ENCODE results near the gene BICC1.

Gene BICC1

DNA sequence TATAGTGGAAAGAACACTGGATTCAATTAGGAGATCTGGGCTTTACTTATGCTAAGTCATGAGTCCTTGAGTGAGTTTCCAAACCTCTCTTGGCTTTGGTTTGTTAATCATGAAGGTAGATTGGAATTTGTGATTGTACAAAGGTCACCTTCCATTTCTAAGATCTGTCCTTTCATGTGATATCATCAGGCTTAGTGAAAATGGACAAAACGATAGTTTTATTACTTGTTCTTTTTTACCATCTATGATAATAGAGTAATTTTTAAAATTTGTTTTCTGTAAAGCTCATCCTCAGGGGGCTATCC is 309.0 kb downstream of the BICC1 start:
- no peak overlapping the region for H3K27ac ChIP-seq (replicated peaks)
- H3K27me3 ChIP-seq (ENCODE audit: insufficient read depth, poor library complexity, severe bottlenecking): peaks cover 3% of the 10 kb centered on the region

DNA sequence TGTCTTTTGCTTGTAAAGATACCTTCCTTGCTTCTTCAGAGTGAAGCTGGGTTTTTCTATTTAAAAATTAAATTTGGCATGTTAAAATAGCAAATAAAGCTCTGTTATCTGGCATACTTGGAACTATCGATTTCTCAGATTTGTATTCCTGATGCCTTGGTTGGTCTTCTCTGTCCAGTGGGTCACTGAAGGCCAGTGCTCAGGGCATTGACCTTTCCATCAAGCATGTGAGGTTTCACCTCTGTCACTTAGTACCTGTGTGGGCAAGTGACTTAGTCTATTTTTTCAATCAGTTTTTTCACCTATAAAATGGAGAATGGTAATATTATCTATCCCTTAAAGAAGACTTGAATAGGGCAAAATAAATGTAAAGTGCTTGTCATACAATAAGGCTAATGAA is 311.3 kb downstream of the BICC1 start:
- Histone ChIP-seq H3K4me3 (replicated peaks; ENCODE audit: insufficient read depth, low read length) (no peak overlapping the region), H3K27me3 (ENCODE audit: insufficient read depth, poor library complexity, severe bottlenecking) (peaks cover 3% of the 10 kb centered on the region), H3K27ac (replicated peaks) (no peak overlapping the region)
- no peak for DNase-seq (ENCODE audit: low read depth in 1 of 2, low spot score in 1 of 2)
- TF ChIP-seq GABPA (IDR thresholded peaks at IDR 0.05; ENCODE audit: low read depth) (no peak), POLR2AphosphoS5 (IDR thresholded peaks at IDR 0.05; ENCODE audit: low read depth) (no peak), SPI1 (IDR thresholded peaks at IDR 0.05; ENCODE audit: borderline replicate concordance, low read depth) (no peak)
- TF ChIP-seq, protein P1, sequence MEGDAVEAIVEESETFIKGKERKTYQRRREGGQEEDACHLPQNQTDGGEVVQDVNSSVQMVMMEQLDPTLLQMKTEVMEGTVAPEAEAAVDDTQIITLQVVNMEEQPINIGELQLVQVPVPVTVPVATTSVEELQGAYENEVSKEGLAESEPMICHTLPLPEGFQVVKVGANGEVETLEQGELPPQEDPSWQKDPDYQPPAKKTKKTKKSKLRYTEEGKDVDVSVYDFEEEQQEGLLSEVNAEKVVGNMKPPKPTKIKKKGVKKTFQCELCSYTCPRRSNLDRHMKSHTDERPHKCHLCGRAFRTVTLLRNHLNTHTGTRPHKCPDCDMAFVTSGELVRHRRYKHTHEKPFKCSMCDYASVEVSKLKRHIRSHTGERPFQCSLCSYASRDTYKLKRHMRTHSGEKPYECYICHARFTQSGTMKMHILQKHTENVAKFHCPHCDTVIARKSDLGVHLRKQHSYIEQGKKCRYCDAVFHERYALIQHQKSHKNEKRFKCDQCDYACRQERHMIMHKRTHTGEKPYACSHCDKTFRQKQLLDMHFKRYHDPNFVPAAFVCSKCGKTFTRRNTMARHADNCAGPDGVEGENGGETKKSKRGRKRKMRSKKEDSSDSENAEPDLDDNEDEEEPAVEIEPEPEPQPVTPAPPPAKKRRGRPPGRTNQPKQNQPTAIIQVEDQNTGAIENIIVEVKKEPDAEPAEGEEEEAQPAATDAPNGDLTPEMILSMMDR (IDR thresholded peaks at IDR 0.05; ENCODE audit: insufficient read depth, low read length): no peak
- TF ChIP-seq, protein P2, sequence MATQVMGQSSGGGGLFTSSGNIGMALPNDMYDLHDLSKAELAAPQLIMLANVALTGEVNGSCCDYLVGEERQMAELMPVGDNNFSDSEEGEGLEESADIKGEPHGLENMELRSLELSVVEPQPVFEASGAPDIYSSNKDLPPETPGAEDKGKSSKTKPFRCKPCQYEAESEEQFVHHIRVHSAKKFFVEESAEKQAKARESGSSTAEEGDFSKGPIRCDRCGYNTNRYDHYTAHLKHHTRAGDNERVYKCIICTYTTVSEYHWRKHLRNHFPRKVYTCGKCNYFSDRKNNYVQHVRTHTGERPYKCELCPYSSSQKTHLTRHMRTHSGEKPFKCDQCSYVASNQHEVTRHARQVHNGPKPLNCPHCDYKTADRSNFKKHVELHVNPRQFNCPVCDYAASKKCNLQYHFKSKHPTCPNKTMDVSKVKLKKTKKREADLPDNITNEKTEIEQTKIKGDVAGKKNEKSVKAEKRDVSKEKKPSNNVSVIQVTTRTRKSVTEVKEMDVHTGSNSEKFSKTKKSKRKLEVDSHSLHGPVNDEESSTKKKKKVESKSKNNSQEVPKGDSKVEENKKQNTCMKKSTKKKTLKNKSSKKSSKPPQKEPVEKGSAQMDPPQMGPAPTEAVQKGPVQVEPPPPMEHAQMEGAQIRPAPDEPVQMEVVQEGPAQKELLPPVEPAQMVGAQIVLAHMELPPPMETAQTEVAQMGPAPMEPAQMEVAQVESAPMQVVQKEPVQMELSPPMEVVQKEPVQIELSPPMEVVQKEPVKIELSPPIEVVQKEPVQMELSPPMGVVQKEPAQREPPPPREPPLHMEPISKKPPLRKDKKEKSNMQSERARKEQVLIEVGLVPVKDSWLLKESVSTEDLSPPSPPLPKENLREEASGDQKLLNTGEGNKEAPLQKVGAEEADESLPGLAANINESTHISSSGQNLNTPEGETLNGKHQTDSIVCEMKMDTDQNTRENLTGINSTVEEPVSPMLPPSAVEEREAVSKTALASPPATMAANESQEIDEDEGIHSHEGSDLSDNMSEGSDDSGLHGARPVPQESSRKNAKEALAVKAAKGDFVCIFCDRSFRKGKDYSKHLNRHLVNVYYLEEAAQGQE (IDR thresholded peaks at IDR 0.05; ENCODE audit: insufficient replicate concordance, low read depth): no peak

More for the DNA sequence above, 309.0 kb downstream of the BICC1 start:
- TF ChIP-seq, protein P2 (IDR thresholded peaks at IDR 0.05; ENCODE audit: insufficient replicate concordance, low read depth): no peak
- TF ChIP-seq GABPA (IDR thresholded peaks at IDR 0.05; ENCODE audit: low read depth) (no peak), POLR2AphosphoS5 (IDR thresholded peaks at IDR 0.05; ENCODE audit: low read depth) (no peak), SPI1 (IDR thresholded peaks at IDR 0.05; ENCODE audit: borderline replicate concordance, low read depth) (no peak)
- TF ChIP-seq, protein P1 (IDR thresholded peaks at IDR 0.05; ENCODE audit: insufficient read depth, low read length): no peak
- DNase-seq (ENCODE audit: low read depth in 1 of 2, low spot score in 1 of 2): no peak
- H3K4me3 ChIP-seq (replicated peaks; ENCODE audit: insufficient read depth, low read length): no peak overlapping the region

DNA sequence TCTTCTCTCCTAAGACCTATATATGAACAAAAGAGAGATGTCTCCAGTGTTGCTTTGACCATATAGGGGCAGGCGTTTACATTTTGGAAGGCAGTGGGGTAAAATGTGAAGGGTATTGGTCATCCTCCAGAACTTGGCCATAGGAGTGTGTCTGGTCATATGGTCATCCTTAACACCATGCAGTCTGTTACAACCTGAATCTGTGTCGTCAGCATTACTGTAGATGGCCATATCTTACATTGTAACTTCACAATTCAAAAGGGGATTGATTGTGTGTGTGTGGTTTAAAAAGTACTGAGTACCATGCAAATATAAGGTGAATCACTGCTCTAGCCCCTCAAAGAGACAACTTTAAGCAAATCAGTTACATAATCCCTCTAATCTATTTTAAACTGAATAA is 311.7 kb downstream of the BICC1 start:
- H3K4me3 ChIP-seq (replicated peaks; ENCODE audit: insufficient read depth, low read length): no peak overlapping the region
- no peak for TF ChIP-seq SPI1 (IDR thresholded peaks at IDR 0.05; ENCODE audit: borderline replicate concordance, low read depth)
- TF ChIP-seq, protein P2 (IDR thresholded peaks at IDR 0.05; ENCODE audit: insufficient replicate concordance, low read depth): no peak
- TF ChIP-seq, protein P1 (IDR thresholded peaks at IDR 0.05; ENCODE audit: insufficient read depth, low read length): no peak
- no peak for TF ChIP-seq POLR2AphosphoS5 (IDR thresholded peaks at IDR 0.05; ENCODE audit: low read depth)
- no peak for TF ChIP-seq GABPA (IDR thresholded peaks at IDR 0.05; ENCODE audit: low read depth)
- peaks cover 3% of the 10 kb centered on the region for H3K27me3 ChIP-seq (ENCODE audit: insufficient read depth, poor library complexity, severe bottlenecking)
- DNase-seq (ENCODE audit: low read depth in 1 of 2, low spot score in 1 of 2): no peak
- H3K27ac ChIP-seq (replicated peaks): no peak overlapping the region

Measured in HL-60 (cell line).